Caco-2 (cell line): ENCODE data around the gene SHC3. TPM values are rescaled to one million over a fixed set of nuclear protein-coding genes. Genes with fewer than 3 reads are reported as not detected.

Experiments used
- BruUV-seq: library from RNA; stranded (reverse); fragments of 400-500 nt; replicated peaks from 2 replicates; lab custom pipeline; 2021; lab: Mats Ljungman, UMichigan
- CTCF ChIA-PET: fragments of 300-600 bp; sonication (Branson Sonifier 250); formaldehyde crosslinking; loops from one replicate; lab custom pipeline; 2022; ENCODE audit warnings: antibody characterized with exemption; lab: Charles Lee
- POLR2A ChIA-PET: fragments of 300-600 bp; sonication (Branson Sonifier 250); formaldehyde crosslinking; loops from one replicate; lab custom pipeline; 2022; ENCODE audit warnings: antibody characterized with exemption; lab: Charles Lee
- DNase-seq, 2 experiments: peaks; one replicate each; pipeline versions ENCODE4 v3.0.0 to v3.0.0-alpha.2; 2020 to 2022
- H3K27me3 ChIP-seq: replicated peaks from 2 replicates; pipeline ENCODE4 v1.6.0; 2011; ENCODE audit warnings: low read length; ENCODE audit not compliant: control insufficient read depth, insufficient read depth
- H3K36me3 ChIP-seq: 2 replicates; pipeline ENCODE4 v1.5.1; 2011; ENCODE audit warnings: low read length; ENCODE audit not compliant: control insufficient read depth, insufficient read depth
- H3K4me1 ChIP-seq: fragments of 250-450 bp; sonication (Bioruptor Pico); 2 replicates; pipeline ENCODE4 v1.5.1; 2020; ENCODE audit warnings: mild to moderate bottlenecking
- H3K4me3 ChIP-seq: 2 replicates; pipeline ENCODE4 v1.5.1; 2011; ENCODE audit warnings: low read depth, mild to moderate bottlenecking, control low read depth, low read length
- H3K9me3 ChIP-seq: fragments of 250-450 bp; sonication (Bioruptor Pico); 2 replicates; pipeline ENCODE4 v1.5.1; 2020; ENCODE audit warnings: mild to moderate bottlenecking, moderate library complexity
- H3K27ac Mint-ChIP-seq: one replicate; pipeline ENCODE4 v1.8.0; 2022; ENCODE audit warnings: mixed read lengths; ENCODE audit not compliant: unreplicated experiment
- H3K27me3 Mint-ChIP-seq: one replicate; pipeline ENCODE4 v1.8.0; 2022; ENCODE audit warnings: mixed read lengths; ENCODE audit not compliant: insufficient read depth, unreplicated experiment
- H3K36me3 Mint-ChIP-seq: one replicate; pipeline ENCODE4 v1.8.0; 2022; ENCODE audit warnings: mild to moderate bottlenecking, mixed read lengths; ENCODE audit not compliant: insufficient read depth, unreplicated experiment
- H3K4me1 Mint-ChIP-seq: one replicate; pipeline ENCODE4 v1.8.0; 2022; ENCODE audit warnings: low read depth, mixed read lengths; ENCODE audit not compliant: unreplicated experiment
- H3K4me3 Mint-ChIP-seq: one replicate; pipeline ENCODE4 v1.8.0; 2022; ENCODE audit warnings: mild to moderate bottlenecking, moderate library complexity, mixed read lengths; ENCODE audit not compliant: unreplicated experiment
- H3K9me3 Mint-ChIP-seq: one replicate; pipeline ENCODE4 v1.8.0; 2022; ENCODE audit warnings: mixed read lengths; ENCODE audit not compliant: unreplicated experiment
- intact Hi-C: fragments of 100-400 bp; cut with micrococcal nuclease; formaldehyde crosslinking; loops from one replicate; pipeline ENCODE4 v1.10.0; 2022; ENCODE audit not compliant: unreplicated experiment
- total RNA-seq: library from RNA; stranded (reverse); gene quantifications from 2 replicates; pipeline ENCODE4 v1.2.3, GENCODE V29; 2022
- TF ChIP-seq, protein P1 (sequence below), 2 experiments: fragments of 200-600 bp in 1 of 2; IDR thresholded peaks; 1 replicate in 1 of 2; 2 replicates in 1 of 2; pipeline versions ENCODE4 v1.5.1 to v1.8.0; 2011 to 2022; ENCODE audit warnings: antibody characterized with exemption in 1 of 2, control low read depth in 1 of 2, inconsistent platforms in 1 of 2, low read depth in 1 of 2, low read length in 1 of 2, mild to moderate bottlenecking in 1 of 2, moderate library complexity in 1 of 2; ENCODE audit not compliant: insufficient read depth in 1 of 2, severe bottlenecking in 1 of 2, unreplicated experiment in 1 of 2

Gene SHC3
- total RNA-seq, 1 experiment from 2014 or later, result 0.20 TPM

DNA sequence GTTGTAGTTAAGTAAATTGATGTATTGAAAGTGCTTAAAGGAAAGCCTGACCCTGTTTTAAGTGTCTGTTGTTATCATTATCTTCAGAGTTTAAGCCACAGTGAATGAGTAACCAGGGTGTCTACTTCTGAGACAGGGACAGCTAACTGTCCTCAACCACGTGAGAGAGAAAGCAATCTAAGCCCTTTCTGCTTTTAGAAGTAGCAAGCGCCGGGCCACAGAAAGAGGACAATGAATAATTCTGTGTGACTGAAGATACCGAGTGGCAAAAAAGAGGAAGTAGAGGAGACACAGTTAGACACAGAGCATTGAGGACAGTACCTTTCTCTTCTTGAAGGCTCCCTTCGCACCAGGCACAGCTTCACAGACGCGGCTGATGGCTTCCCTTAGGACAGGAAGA lies 101.1 kb downstream of the SHC3 start:
- no peaks in the 10 kb centered on the region for H3K36me3 ChIP-seq
- TF ChIP-seq, protein P1, sequence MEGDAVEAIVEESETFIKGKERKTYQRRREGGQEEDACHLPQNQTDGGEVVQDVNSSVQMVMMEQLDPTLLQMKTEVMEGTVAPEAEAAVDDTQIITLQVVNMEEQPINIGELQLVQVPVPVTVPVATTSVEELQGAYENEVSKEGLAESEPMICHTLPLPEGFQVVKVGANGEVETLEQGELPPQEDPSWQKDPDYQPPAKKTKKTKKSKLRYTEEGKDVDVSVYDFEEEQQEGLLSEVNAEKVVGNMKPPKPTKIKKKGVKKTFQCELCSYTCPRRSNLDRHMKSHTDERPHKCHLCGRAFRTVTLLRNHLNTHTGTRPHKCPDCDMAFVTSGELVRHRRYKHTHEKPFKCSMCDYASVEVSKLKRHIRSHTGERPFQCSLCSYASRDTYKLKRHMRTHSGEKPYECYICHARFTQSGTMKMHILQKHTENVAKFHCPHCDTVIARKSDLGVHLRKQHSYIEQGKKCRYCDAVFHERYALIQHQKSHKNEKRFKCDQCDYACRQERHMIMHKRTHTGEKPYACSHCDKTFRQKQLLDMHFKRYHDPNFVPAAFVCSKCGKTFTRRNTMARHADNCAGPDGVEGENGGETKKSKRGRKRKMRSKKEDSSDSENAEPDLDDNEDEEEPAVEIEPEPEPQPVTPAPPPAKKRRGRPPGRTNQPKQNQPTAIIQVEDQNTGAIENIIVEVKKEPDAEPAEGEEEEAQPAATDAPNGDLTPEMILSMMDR (IDR thresholded peaks at IDR 0.05; ENCODE audit: insufficient read depth in 1 of 2, low read depth in 1 of 2, low read length in 1 of 2, severe bottlenecking in 1 of 2, unreplicated experiment in 1 of 2), result no peak
- no peaks in the 10 kb centered on the region for H3K27me3 Mint-ChIP-seq
- no peaks in the 10 kb centered on the region for H3K27me3 ChIP-seq
- BruUV-seq, result no TSS peak
- POLR2A ChIA-PET, result no interaction called here
- intact Hi-C loops, result no loop called here
- peaks cover 13% of the 10 kb centered on the region for H3K4me1 Mint-ChIP-seq
- no peak overlapping the region for H3K27ac Mint-ChIP-seq
- H3K36me3 Mint-ChIP-seq, result no peaks in the 10 kb centered on the region
- CTCF ChIA-PET, result no interaction called here
- no peaks in the 10 kb centered on the region for H3K9me3 Mint-ChIP-seq
- no peaks in the 10 kb centered on the region for H3K9me3 ChIP-seq
- peak overlapping the region; percentile 58 for H3K4me3 Mint-ChIP-seq
- no peak overlapping the region for H3K4me3 ChIP-seq
- H3K4me1 ChIP-seq, result peaks cover 10% of the 10 kb centered on the region; the same call in 1 of the 2 replicates
- peak in 1 of 2 experiments; percentile 9 for DNase-seq

DNA sequence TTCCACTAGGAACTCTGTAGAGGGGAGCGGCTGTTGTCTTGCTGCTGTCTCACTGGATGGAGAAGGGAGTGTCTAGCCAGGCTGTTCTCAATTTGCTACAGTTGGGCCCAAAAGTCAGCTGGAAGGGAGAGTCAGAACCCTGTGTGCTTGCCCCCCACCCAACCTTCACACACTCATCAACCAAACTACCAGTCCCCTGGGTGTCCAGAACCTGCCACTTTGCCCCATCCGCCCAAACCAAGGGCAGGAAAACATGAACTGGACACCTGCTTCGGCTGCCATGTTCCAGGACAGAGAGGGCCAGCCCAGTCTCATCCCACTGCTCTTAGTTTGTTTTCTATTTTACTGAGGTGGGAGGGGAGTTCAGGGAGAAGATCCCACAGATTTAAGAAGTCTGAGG lies 105.2 kb downstream of the SHC3 start:
- Mint-ChIP-seq H3K36me3 (no peaks in the 10 kb centered on the region), H3K4me1 (peaks cover 12% of the 10 kb centered on the region), H3K27ac (no peak overlapping the region), H3K9me3 (no peaks in the 10 kb centered on the region), H3K27me3 (no peaks in the 10 kb centered on the region), H3K4me3 (no peak overlapping the region)
- intact Hi-C loops, result no loop called here
- no peak for DNase-seq
- TF ChIP-seq, protein P1 (IDR thresholded peaks at IDR 0.05; ENCODE audit: insufficient read depth in 1 of 2, low read depth in 1 of 2, low read length in 1 of 2, severe bottlenecking in 1 of 2, unreplicated experiment in 1 of 2), result no peak
- H3K27me3 ChIP-seq, result no peaks in the 10 kb centered on the region
- BruUV-seq, result no TSS peak
- H3K4me3 ChIP-seq, result no peak overlapping the region
- CTCF ChIA-PET, result no interaction called here
- H3K9me3 ChIP-seq, result no peaks in the 10 kb centered on the region
- no peaks in the 10 kb centered on the region for H3K36me3 ChIP-seq
- POLR2A ChIA-PET, result no interaction called here
- peaks cover 10% of the 10 kb centered on the region; the same call in 1 of the 2 replicates for H3K4me1 ChIP-seq

DNA sequence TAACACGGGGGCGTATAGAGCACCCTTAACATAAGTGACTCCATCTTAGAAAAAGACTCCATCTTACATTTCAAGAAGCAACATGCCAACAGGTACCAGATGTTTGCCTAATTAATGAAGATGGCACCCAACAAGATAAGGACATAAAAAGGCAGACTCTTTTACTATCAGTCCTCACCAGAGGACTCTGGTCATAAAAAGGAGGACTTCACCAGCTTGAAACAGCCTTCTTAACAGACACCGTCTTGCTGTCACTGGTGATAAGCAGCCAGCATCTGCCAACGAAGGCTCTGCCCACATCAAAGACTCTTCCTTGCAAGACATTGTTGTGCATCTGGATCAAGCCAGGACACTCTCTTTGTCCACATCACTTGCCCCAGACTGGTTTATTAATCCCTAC lies 107.0 kb downstream of the SHC3 start:
- no TSS peak for BruUV-seq
- H3K4me1 ChIP-seq, result no peaks in the 10 kb centered on the region
- H3K4me3 ChIP-seq, result no peak overlapping the region
- H3K27ac Mint-ChIP-seq, result no peak overlapping the region
- H3K4me3 Mint-ChIP-seq, result no peak overlapping the region
- H3K27me3 ChIP-seq, result no peaks in the 10 kb centered on the region
- intact Hi-C loops, result no loop called here
- H3K9me3 Mint-ChIP-seq, result no peaks in the 10 kb centered on the region
- H3K4me1 Mint-ChIP-seq, result no peaks in the 10 kb centered on the region
- ChIA-PET POLR2A (no interaction called here), CTCF (no interaction called here)
- H3K9me3 ChIP-seq, result no peaks in the 10 kb centered on the region
- H3K36me3 ChIP-seq, result no peaks in the 10 kb centered on the region
- TF ChIP-seq, protein P1 (IDR thresholded peaks at IDR 0.05; ENCODE audit: insufficient read depth in 1 of 2, low read depth in 1 of 2, low read length in 1 of 2, severe bottlenecking in 1 of 2, unreplicated experiment in 1 of 2), result no peak
- no peak for DNase-seq
- H3K27me3 Mint-ChIP-seq, result peaks cover 3% of the 10 kb centered on the region
- H3K36me3 Mint-ChIP-seq, result no peaks in the 10 kb centered on the region
